ENCODE measurements around the gene NLRP7. TPM values are rescaled to one million over a fixed set of nuclear protein-coding genes. Genes with fewer than 3 reads are reported as not detected.
"Not testable (repeated sequence)": the region's sequence is repeated elsewhere in the genome, so short reads cannot be mapped to it uniquely, and the experiment has no call there.

Gene NLRP7
- total RNA-seq, 3 donors from 2014 or later, result not detected

GRCh38 chr19:54906819-54907218 lies 40.5 kb downstream of the NLRP7 start:
- Histone ChIP-seq H3K27ac (no peak overlapping the region), H3K27me3 (peaks cover 0 to 7% of the 10 kb centered on the region in 2 donors), H3K4me1 (no peaks in the 10 kb centered on the region), H3K9me3 (no peaks in the 10 kb centered on the region), H3K36me3 (no peaks in the 10 kb centered on the region), H3K4me3 (no peak overlapping the region)
- TF ChIP-seq POLR2A (IDR thresholded peaks at IDR 0.05) (no peak), POLR2AphosphoS5 (IDR thresholded peaks at IDR 0.05) (no peak), CTCF (IDR thresholded peaks at IDR 0.05) (no peak)
- no peak for DNase-seq (ENCODE audit: low spot score in 2 of 2)
- intact Hi-C loops (cut with DNase I; ENCODE audit: low total_unique reads), result no loop called here

- peaks cover 0 to 7% of the 10 kb centered on the region in 2 donors for H3K27me3 ChIP-seq
- no peaks in the 10 kb centered on the region for H3K36me3 ChIP-seq
- TF ChIP-seq POLR2A (IDR thresholded peaks at IDR 0.05) (no peak), CTCF (IDR thresholded peaks at IDR 0.05) (no peak), POLR2AphosphoS5 (IDR thresholded peaks at IDR 0.05) (no peak)
- H3K9me3 ChIP-seq, result no peaks in the 10 kb centered on the region
- no peaks in the 10 kb centered on the region for H3K4me1 ChIP-seq
- intact Hi-C loops (cut with DNase I; ENCODE audit: low total_unique reads), result no loop called here
- H3K4me3 ChIP-seq, result no peak within 1 kb of the TSS
- H3K27ac ChIP-seq, result no peak within 1 kb of the TSS
- no peak for DNase-seq (ENCODE audit: low spot score in 2 of 2)
These were observed 41.4 kb downstream of the NLRP7 start, which contains the start of gene NCR1 for GRCh38 chr19:54905803-54906511. Gene NCR1 (plus strand): TSS chr19:54906148. CDS start chr19:54906188, 40 bp downstream.

- no peaks in the 10 kb centered on the region for H3K4me1 ChIP-seq
- H3K4me3 ChIP-seq, result no peak overlapping the region
- no peak for DNase-seq (ENCODE audit: low spot score in 2 of 2)
- no peak for TF ChIP-seq POLR2AphosphoS5 (IDR thresholded peaks at IDR 0.05)
- no peak for TF ChIP-seq CTCF (IDR thresholded peaks at IDR 0.05)
- no peak for TF ChIP-seq POLR2A (IDR thresholded peaks at IDR 0.05)
- intact Hi-C loops (cut with DNase I; ENCODE audit: low total_unique reads), result no loop called here
- H3K9me3 ChIP-seq, result no peaks in the 10 kb centered on the region
- H3K27ac ChIP-seq, result no peak overlapping the region
- peaks cover 0 to 7% of the 10 kb centered on the region in 2 donors for H3K27me3 ChIP-seq
- H3K36me3 ChIP-seq, result no peaks in the 10 kb centered on the region
These were observed 41.9 kb downstream of the NLRP7 start for GRCh38 chr19:54905421-54905802.

GRCh38 chr19:54904261-54904660 lies 43.1 kb downstream of the NLRP7 start:
- H3K4me1 ChIP-seq; DNase-seq (ENCODE audit: low spot score in 2 of 2); H3K27me3 ChIP-seq; H3K27ac ChIP-seq; H3K36me3 ChIP-seq; H3K9me3 ChIP-seq; H3K4me3 ChIP-seq; intact Hi-C loops (cut with DNase I; ENCODE audit: low total_unique reads): not testable (repeated sequence)

DNA sequence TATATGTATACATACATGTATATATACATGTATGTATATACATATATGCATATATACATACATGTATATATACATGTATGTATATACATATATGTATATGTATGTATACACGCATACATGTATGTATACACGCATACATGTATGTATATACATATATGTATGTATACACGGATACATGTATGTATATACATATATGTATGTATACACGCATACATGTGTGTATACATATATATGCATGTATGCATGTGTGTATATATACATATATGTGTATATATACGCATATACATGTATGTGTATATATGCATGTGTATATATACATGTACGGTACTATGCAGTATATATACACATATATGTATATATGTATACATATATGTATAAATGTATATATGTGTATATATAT lies 44.0 kb downstream of the NLRP7 start:
- TF ChIP-seq POLR2A (IDR thresholded peaks at IDR 0.05) (no peak), CTCF (IDR thresholded peaks at IDR 0.05) (no peak), POLR2AphosphoS5 (IDR thresholded peaks at IDR 0.05) (no peak)
- no peaks in the 10 kb centered on the region for H3K9me3 ChIP-seq
- DNase-seq (ENCODE audit: low spot score in 2 of 2), result no peak
- H3K36me3 ChIP-seq, result no peaks in the 10 kb centered on the region
- intact Hi-C loops (cut with DNase I; ENCODE audit: low total_unique reads), result no loop called here
- H3K27me3 ChIP-seq, result peaks cover 0 to 7% of the 10 kb centered on the region in 2 donors
- no peaks in the 10 kb centered on the region for H3K4me1 ChIP-seq
- H3K27ac ChIP-seq, result no peak overlapping the region
- H3K4me3 ChIP-seq, result no peak overlapping the region

Data from breast epithelium (tissue), 4 donors.